ENCODE results near the gene ZFYVE9. TPM values are rescaled to one million over a fixed set of nuclear protein-coding genes. Genes with fewer than 3 reads are reported as not detected.

The ZFYVE9 gene
- total and polyA plus RNA-seq, 2 of the 13 experiments (the other 11 are each of a cell fraction or from before 2014, with no cell fraction given) = 9.2 to 19.8 TPM

GRCh38 chr1:52140633-52141512 is 1.0 kb upstream of the ZFYVE9 start (continued):
- TF ChIP-seq FOXP1 (IDR thresholded peaks at IDR 0.05) (no peak), FOXP1 (CRISPR knock-in tag; IDR thresholded peaks at IDR 0.05) (0 out of 2 replicates have a peak, but pooled peaks have one; percentile 8), BHLHE40 (IDR thresholded peaks at IDR 0.05; ENCODE audit: low read length) (no peak), CCAR2 (optimal IDR thresholded peaks at IDR 0.05; ENCODE audit: low read depth, low read length) (no peak), TBP (CRISPR knock-in tag; IDR thresholded peaks at IDR 0.05) (no peak), SRF (IDR thresholded peaks at IDR 0.05; ENCODE audit: low read depth, low read length) (no peak), ZNF775 (CRISPR knock-in tag; IDR thresholded peaks at IDR 0.05; ENCODE audit: borderline replicate concordance) (no peak), ASH2L (IDR thresholded peaks at IDR 0.05; ENCODE audit: insufficient read length, low read depth, low read length) (peak; percentile 3), ZNF232 (CRISPR knock-in tag; IDR thresholded peaks at IDR 0.05; ENCODE audit: borderline replicate concordance) (no peak), ELF4 (CRISPR knock-in tag; IDR thresholded peaks at IDR 0.05; ENCODE audit: borderline replicate concordance) (0 out of 2 replicates have a peak, but pooled peaks have one; percentile 39), SMARCC2 (IDR thresholded peaks at IDR 0.05) (no peak), SIN3A (IDR thresholded peaks at IDR 0.05; ENCODE audit: borderline replicate concordance, low read depth, low read length) (no peak), ZFP36 (IDR thresholded peaks at IDR 0.05; ENCODE audit: borderline replicate concordance, low read depth, low read length, partially characterized antibody) (no peak), CBX5 (CRISPR knock-in tag; IDR thresholded peaks at IDR 0.05; ENCODE audit: borderline replicate concordance) (no peak)

Measured in HepG2 (cell line).